DMS79 (cell line): ENCODE results near the gene GRIK2.
"Not testable (repeated sequence)": the region's sequence is repeated elsewhere in the genome, so short reads cannot be mapped to it uniquely, and the experiment has no call there.

Experiments
- DNase-seq: peaks from one replicate; lab custom pipeline; 2025; lab: John Stamatoyannopoulos, UW

GRIK2 gene

GRCh38 chr6:101633081-101633480, 239.6 kb downstream of the GRIK2 start:
- DNase-seq = no peak

DNA sequence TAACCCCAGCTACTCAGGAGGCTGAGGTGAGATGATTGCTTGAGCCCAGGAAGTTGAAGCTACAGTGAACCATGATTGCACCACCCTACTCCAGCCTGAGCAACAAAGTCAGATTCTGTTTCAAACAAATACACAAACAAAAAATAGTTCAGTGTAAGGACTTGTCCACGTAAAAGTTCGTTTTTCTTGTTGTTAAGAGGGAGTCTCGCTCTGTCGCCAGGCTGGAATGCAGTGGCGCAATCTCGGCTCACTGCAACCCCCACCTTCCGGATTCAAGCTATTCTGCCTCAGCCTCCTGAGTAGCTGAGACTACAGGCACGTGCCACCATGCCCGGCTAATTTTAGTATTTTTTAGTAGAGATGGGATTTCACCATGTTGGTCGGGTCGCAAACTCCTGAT, 245.4 kb downstream of the GRIK2 start:
- not testable (repeated sequence) for DNase-seq

- DNase-seq = no peak
These were observed 246.6 kb downstream of the GRIK2 start for GRCh38 chr6:101640131-101640530.

GRCh38 chr6:101645770-101646169, 252.3 kb downstream of the GRIK2 start:
- no peak for DNase-seq

DNA sequence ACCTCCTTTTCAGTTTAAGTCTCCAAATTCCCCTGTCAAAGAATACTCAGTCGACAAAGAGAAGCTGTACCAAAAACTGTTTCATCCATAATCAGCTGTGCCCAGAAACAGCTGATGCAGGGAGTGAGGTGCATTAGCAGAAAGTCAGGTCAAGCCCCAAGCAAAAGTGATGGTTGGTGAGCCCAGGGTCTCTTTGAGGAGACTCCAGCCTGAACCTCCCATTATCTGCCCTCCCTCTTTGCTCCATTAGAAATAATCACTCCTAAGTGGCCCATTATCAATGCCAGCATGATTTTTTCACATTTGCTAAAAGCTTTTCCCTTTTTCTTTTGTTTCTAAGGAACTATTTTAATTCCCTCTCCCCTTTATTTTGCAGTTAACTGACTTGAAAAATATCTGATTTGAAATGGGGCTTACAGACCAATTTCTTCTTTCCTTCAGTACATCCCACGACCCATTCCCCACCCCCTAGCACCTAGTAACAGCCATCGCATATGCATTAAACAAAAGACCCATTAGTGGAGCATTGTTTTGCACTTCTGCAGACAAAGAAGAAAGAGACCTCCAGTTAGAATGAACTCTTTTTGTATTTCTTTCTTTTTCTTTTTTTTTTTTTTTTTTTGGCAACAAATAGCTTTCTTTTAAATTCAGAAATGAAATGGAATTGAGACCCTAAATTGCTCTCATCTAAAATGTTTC, 257.0 kb downstream of the GRIK2 start:
- DNase-seq = no peak

- DNase-seq = no peak
These were observed 258.6 kb downstream of the GRIK2 start for GRCh38 chr6:101652079-101652478.

- no peak for DNase-seq
These were observed 261.6 kb downstream of the GRIK2 start for GRCh38 chr6:101655109-101655508.

GRCh38 chr6:101662111-101662897, 268.8 kb downstream of the GRIK2 start:
- DNase-seq = no peak

DNA sequence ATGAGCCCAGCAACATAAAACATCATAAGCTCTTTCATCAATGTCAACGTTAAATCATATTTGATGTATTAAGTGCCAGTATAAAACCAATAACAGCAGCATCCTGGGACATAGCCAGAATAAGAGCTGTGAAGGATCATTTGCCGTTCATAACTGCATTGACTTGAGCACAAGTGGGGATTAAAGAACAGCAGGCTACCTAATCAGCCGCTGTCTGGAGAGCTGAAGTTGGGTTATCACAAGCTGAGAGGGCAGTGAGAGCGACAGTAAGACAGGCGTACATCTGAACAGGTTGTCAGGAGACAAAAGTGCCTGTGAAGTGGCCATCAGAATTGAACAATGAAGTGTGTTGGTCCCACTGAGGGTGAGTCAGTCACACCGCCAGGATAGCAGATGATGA, 269.6 kb downstream of the GRIK2 start:
- DNase-seq = peak; percentile 94

DNA sequence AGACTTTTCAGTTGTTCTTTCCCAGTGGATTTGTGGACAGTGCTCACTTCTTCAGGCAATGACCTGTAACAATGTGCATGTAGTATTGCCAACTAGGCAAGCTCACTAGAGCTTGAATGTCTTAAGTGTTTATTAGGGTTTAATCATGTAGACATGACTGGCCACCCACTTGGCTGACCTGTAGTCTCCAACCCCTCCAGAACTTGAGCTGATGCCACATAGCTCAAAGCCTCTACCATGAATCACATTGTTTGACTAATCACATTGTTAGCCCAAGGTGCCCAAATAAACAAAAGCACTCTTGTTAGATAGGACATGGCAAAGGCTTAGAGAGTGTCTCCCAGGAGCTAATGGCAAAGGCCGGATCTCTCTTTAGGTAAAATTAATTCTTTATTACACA, 272.7 kb downstream of the GRIK2 start:
- peak; percentile 69 for DNase-seq

DNA sequence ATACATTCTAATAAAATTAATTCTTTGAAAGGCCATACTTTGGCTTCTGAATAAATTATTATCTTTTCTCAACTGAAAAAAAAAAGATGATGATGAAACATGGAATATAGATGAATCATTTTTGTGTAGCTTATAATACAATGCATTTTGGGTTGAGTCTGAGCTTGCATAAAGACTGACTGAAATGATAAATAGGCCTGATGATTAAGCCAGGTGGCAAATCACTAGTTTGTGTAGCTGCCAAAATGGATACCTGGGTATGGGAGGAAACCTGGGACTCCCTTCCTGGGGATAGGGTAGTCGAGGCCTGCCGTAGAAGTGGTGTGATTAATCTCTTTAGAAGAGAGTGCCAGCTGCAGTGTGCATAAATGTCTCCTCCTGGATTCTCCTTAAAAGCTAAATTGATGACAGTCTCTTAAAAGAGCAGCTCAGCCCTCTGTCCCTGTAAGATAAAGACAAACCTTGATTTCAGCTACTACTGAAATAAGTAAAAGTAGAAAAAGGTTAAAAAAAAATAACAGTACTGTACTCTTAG, 275.1 kb downstream of the GRIK2 start:
- no peak for DNase-seq

- DNase-seq = no peak
These were observed 282.7 kb downstream of the GRIK2 start for GRCh38 chr6:101676187-101676586.

DNA sequence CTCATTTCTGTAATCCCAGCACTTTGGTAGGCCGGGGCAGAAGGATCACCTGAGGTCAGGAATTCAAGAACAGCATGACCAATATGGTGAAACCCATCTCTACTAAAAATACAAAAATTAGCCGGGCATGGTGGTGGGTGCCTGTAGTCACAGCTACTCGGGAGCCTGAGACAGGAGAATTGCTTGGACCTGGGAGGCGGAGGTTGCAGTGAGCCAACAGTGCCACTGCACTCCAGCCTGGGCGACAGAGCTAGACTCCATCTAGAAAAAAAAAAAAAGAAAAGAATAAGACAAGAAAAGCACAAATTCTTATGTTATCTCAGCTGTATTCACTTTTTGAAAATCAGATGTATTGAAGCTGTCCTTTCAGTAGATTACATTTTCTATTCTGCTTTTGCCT, 289.4 kb downstream of the GRIK2 start:
- no peak for DNase-seq

DNA sequence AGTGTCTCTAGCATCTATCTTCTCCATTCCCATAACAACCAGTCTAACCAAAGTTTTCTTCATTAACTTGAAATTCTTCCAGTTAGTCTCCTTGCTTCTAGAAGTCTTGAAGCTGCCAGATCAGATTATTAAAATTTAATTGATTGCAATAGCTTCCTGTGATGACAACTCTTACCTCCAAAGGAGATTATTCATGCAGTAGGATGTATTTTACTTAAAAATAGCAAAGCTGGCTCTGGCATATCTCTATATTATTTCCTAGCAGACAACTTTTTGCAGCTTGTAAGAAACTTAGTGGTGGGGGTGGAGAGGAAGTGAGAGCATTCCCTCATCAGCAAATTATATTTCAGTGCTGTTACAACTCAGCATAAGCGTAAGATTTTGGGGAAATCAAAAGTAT, 290.4 kb downstream of the GRIK2 start:
- DNase-seq = no peak

DNA sequence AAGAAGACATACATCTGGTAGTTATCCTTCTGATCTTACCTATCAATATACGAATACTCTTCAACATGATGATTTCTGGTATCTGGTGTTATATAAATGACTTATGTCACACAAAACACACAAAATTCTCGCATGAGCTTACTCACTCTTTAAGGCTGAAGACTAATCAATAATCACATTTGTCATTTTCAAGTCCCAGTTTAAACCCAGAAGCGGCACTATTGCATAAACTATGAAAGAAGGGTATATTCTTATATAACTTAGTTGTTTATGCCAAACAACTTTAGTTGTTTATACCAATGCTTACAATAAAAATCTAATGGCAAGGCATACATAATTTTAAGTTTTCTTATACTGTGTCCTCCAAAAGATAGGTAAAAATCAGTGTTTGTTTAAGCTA, 293.1 kb downstream of the GRIK2 start:
- DNase-seq = no peak

DNA sequence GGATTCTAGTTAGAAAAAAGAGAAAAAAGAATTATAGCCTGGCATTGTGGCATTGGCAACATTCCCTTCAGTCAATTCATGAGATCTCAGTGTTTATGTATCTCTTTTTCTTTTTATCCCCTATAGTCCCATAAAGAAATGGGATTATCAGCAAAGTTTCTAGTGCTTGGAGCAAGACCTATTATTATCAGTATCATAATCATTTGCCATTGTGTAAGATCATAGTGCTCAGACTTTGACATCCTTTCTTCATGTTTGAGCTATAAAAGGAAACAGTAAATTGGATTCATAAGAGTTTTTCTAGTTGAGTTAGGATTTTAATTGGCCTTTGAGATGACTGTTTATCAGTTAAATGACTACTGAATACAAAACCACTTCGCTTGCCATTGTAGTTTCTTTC, 295.6 kb downstream of the GRIK2 start:
- no peak for DNase-seq

- DNase-seq = no peak
These were observed 296.2 kb downstream of the GRIK2 start for GRCh38 chr6:101689695-101690094.

- no peak for DNase-seq
These were observed 307.1 kb downstream of the GRIK2 start for GRCh38 chr6:101700655-101701054.

DNA sequence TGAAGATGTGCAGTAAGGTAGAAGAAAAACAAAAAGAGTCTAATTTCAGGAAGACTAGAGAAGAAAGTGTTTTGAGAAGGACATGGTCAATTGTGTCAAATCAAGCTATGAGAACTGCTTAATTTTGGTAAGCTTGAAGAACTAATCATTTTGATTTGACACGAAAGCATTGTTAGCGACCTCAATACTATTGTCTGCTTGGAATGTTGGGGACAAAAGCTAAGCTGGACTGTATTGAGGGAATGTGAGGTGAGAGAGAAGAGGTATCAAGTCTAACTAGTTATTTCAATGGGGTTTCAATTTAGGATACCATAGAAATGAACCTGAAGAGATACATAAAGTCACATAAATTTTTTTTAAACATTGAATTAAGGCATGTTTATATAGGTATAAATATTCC, 309.8 kb downstream of the GRIK2 start:
- no peak for DNase-seq

GRCh38 chr6:101705866-101706265, 312.4 kb downstream of the GRIK2 start:
- no peak for DNase-seq

DNA sequence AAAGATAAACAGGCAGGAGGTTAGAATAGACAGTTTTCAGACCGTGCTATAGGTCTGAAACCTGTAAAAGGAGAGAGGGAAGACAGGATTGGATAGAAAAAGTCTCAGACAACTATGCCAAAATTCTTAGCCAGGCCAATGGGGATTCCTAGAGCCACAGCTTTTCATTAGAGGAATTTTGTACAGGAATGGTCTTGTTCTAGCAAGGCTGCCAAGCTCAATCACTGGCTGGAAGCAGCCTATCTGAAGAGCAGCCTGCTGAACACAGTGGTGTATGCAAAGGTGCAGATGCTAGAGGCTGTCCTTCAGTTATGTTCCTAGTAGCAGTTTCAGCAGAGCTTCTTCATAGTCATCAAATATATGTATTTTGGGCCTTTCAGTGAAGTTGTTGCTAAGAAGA, 313.1 kb downstream of the GRIK2 start:
- DNase-seq = no peak

- no peak for DNase-seq
These were observed 318.0 kb downstream of the GRIK2 start for GRCh38 chr6:101711518-101711917.

DNA sequence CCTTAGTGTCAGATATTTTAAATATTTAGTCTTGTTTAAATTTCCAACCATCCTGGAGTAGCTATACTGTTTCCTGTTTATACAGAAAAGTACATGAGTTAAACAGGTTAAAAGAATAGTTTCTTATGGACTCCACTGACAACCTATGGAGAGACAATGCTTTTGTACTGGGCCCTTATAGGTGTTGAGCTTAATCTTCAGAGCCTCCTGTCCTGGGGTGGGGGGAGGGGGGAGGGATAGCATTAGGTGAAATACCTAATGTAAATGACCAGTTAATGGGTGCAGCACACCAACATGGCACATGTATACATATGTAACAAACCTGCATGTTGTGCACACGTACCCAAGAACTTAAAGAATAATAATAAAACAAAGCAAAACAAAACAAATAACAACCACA, 322.9 kb downstream of the GRIK2 start:
- DNase-seq = no peak
